ENCODE measurements around the gene SURF6.
"Not testable (repeated sequence)": the region's sequence is repeated elsewhere in the genome, so short reads cannot be mapped to it uniquely, and the experiment has no call there.

The SURF6 gene

GRCh38 chr9:133299996-133300395 lies 36.0 kb downstream of the SURF6 start:
- not testable (repeated sequence) for DNase-seq (ENCODE audit: low read depth, low spot score)

DNA sequence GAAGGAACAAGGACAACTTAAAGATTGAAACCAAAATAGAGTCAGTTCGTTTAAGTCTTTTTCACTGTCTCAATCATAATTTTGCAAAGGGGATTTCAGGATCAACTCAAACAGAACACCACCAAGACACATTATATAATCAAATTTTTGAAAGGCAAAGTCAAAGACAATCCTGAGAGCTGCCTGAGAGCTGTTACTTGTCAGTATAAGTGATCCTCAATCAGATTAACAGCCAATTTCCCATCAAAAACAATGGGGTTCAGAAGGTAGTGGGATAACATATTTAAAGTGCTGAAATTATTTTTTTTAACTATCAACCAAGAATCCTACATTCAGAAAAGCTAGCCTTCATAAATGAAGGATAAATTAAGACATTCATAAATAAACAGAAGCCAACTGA lies 41.7 kb downstream of the SURF6 start:
- DNase-seq (ENCODE audit: low read depth, low spot score), result no peak

DNA sequence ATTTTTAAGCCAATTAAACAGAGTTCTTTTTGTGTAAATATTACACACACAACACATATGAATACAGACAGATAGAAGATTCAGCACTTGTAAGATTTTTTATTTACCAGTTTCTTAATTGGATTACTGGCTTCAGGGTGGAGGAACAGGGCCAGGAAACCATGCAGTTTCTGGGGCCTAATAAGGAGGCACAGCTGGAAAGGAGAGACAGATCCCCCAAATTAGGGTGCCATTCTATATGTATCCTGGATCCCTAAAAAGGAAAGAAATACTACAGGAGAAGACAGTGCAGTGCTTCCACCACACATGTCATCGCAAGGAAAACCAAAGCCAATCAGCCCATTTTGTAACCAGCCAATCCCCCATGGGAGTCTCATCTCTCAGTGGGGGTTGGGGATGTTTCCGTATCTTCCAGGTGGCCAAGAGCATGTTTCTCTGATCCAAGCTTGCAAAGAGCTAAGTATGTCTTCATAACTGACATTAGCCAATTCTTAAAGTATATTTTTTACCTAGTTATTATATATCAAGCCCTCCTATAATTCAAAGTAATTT lies 45.2 kb downstream of the SURF6 start:
- DNase-seq (ENCODE audit: low read depth, low spot score), result no peak

- no peak for DNase-seq (ENCODE audit: low read depth, low spot score)
These were observed 49.5 kb downstream of the SURF6 start for GRCh38 chr9:133286523-133286922.

DNA sequence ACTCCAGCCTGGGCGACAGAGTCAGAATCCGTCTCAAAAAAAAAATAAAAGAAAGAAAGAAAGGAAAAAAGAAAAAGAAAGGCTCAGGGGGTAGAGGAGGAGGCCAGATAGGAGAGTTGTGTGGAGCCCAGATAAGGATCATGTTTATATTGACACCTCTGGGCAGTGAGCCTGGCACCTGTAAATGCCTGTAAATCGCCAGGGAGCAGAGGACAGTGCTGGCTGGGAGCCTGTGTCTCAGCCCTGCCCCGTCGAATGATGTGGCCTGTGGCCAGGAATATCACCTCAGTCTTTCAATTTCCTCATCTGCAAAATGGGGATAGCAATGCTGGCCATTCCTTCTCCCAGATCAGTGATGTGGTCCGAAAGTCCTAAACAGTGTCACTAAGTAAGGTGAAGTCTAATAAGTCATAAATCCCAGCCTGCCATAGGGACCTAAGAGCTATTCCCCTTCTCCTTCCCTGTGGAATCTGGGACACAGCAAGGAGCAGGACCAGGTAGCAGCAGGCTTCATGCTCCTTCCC lies 50.7 kb downstream of the SURF6 start:
- no peak for DNase-seq (ENCODE audit: low read depth, low spot score)

- DNase-seq (ENCODE audit: low read depth, low spot score), result no peak
These were observed 51.6 kb downstream of the SURF6 start for GRCh38 chr9:133284362-133284761.

DNA sequence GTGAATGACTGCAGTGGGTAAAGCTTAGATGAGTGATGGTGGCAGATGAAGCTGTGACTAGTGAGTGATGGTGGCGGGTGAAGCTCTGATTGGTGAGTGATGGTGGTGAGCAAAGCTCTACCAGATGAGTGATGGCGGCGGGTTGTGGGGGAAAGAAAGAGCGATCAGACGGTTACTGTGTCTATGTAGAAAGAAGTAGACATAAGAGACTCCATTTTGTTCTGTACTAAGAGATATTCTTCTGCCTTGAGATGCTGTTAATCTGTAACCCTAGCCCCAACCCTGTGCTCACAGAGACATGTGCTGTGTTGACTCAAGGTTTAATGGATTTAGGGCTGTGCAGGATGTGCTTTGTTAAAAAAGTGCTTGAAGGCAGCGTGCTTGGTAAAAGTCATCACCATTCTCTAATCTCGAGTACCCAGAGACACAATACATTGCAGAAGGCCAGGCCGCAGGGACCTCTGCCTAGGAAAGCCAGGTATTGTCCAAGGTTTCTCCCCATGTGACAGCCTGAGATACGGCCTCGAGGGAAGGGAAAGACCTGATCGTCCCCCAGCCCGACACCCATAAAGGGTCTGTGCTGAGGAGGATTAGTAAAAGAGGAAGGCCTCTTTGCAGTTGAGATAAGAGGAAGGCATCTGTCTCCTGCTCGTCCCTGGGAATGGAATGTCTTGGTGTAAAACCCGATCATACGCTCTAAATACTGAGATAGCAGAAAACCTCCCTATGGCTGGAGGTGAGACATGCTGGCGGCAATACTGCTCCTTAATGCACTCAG lies 52.5 kb downstream of the SURF6 start:
- DNase-seq (ENCODE audit: low read depth, low spot score), result not testable (repeated sequence)

GRCh38 chr9:133282464-133283238 lies 53.3 kb downstream of the SURF6 start:
- no peak for DNase-seq (ENCODE audit: low read depth, low spot score)

GRCh38 chr9:133280392-133280791 lies 55.6 kb downstream of the SURF6 start:
- DNase-seq (ENCODE audit: low read depth, low spot score), result no peak

All from smooth muscle cell of the brain vasculature (primary cell).